GM18526 (cell line): ENCODE data around the gene KCNMA1.

Experiments
- POLR2A ChIP-seq: IDR thresholded peaks from 3 replicates; pipeline ENCODE4 v1.6.1; 2011; ENCODE audit not compliant: insufficient read length; ENCODE audit errors: extremely low read depth

The KCNMA1 gene

GRCh38 chr10:77637532-77638320, at the start of gene KCNMA1:
TSS of gene KCNMA1 (minus strand) at chr10:77637808.
- no peak for TF ChIP-seq POLR2A

GRCh38 chr10:77686650-77687417, 49.2 kb upstream of the KCNMA1 start:
- no peak for TF ChIP-seq POLR2A

- TF ChIP-seq POLR2A = no peak
Observed at GRCh38 chr10:77686096-77686495, 48.5 kb upstream of the KCNMA1 start.

- no peak for TF ChIP-seq POLR2A
Observed at GRCh38 chr10:77685432-77685831, 47.8 kb upstream of the KCNMA1 start.

GRCh38 chr10:77682393-77683087, 44.9 kb upstream of the KCNMA1 start:
- TF ChIP-seq POLR2A = no peak

GRCh38 chr10:77681839-77682238, 44.2 kb upstream of the KCNMA1 start:
- no peak for TF ChIP-seq POLR2A

GRCh38 chr10:77680811-77681210, 43.2 kb upstream of the KCNMA1 start:
- no peak for TF ChIP-seq POLR2A

GRCh38 chr10:77680065-77680464, 42.5 kb upstream of the KCNMA1 start:
- TF ChIP-seq POLR2A = no peak

GRCh38 chr10:77679217-77679616, 41.6 kb upstream of the KCNMA1 start:
- TF ChIP-seq POLR2A = no peak

- TF ChIP-seq POLR2A = no peak
Observed at GRCh38 chr10:77678146-77678545, 40.5 kb upstream of the KCNMA1 start.

GRCh38 chr10:77675347-77675746, 37.7 kb upstream of the KCNMA1 start:
- TF ChIP-seq POLR2A = no peak

GRCh38 chr10:77673515-77674140, 36.0 kb upstream of the KCNMA1 start:
- no peak for TF ChIP-seq POLR2A

- no peak for TF ChIP-seq POLR2A
Observed at GRCh38 chr10:77673101-77673500, 35.5 kb upstream of the KCNMA1 start.

- TF ChIP-seq POLR2A = no peak
Observed at GRCh38 chr10:77671594-77672252, 34.1 kb upstream of the KCNMA1 start.

GRCh38 chr10:77670817-77671443, 33.3 kb upstream of the KCNMA1 start:
- no peak for TF ChIP-seq POLR2A

- no peak for TF ChIP-seq POLR2A
Observed at GRCh38 chr10:77669892-77670291, 32.3 kb upstream of the KCNMA1 start.
